Smooth muscle cell (in vitro differentiated cells): ENCODE results near the gene EDN1. TPM values are rescaled to one million over a fixed set of nuclear protein-coding genes. Genes with fewer than 3 reads are reported as not detected.

Experiments used
- DNase-seq: peaks from one replicate; lab custom pipeline; 2025; ENCODE audit not compliant: unreplicated experiment; lab: John Stamatoyannopoulos, UW
- H2AFZ ChIP-seq: fragments of 200-600 bp; sonication (generic); 2 replicates; pipeline ENCODE4 v1.6.0; 2016; ENCODE audit warnings: antibody characterized with exemption, low read depth, mild to moderate bottlenecking
- H3F3A ChIP-seq: fragments of 200-600 bp; sonication (generic); 2 replicates; pipeline ENCODE4 v1.6.0; 2017; ENCODE audit warnings: antibody characterized with exemption, low read depth
- H3K27ac ChIP-seq: fragments of 200-600 bp; sonication (generic); 2 replicates; pipeline ENCODE4 v1.5.1; 2016; ENCODE audit warnings: low read depth, mild to moderate bottlenecking
- H3K27me3 ChIP-seq: fragments of 200-600 bp; sonication (generic); 2 replicates; pipeline ENCODE4 v1.6.1; 2016; ENCODE audit warnings: low read depth, mild to moderate bottlenecking
- H3K36me3 ChIP-seq: fragments of 200-600 bp; sonication (generic); 2 replicates; pipeline ENCODE4 v1.5.1; 2016; ENCODE audit warnings: low read depth
- H3K4me1 ChIP-seq: fragments of 200-600 bp; sonication (generic); 2 replicates; pipeline ENCODE4 v1.5.1; 2016; ENCODE audit warnings: low read depth
- H3K4me2 ChIP-seq: fragments of 200-600 bp; sonication (generic); 2 replicates; pipeline ENCODE4 v1.6.0; 2016; ENCODE audit warnings: mild to moderate bottlenecking
- H3K4me3 ChIP-seq: fragments of 200-600 bp; sonication (generic); 2 replicates; pipeline ENCODE4 v1.5.1; 2016; ENCODE audit warnings: mild to moderate bottlenecking
- H3K79me2 ChIP-seq: fragments of 200-600 bp; sonication (generic); 2 replicates; pipeline ENCODE4 v1.6.0; 2016; ENCODE audit warnings: low read depth, mild to moderate bottlenecking
- H3K9ac ChIP-seq: fragments of 200-600 bp; sonication (generic); 2 replicates; pipeline ENCODE4 v1.6.0; 2016; ENCODE audit warnings: low read depth
- H3K9me3 ChIP-seq: fragments of 200-600 bp; sonication (generic); replicated peaks from 2 replicates; pipeline ENCODE4 v1.5.1; 2016; ENCODE audit warnings: low read depth
- H4K20me1 ChIP-seq: fragments of 200-600 bp; sonication (generic); 2 replicates; pipeline ENCODE4 v1.6.0; 2016; ENCODE audit warnings: low read depth
- WGBS: methylation state at CpG from one replicate; pipeline ENCODE4 v1.1.7; 2016; ENCODE audit warnings: low lambda C conversion rate; 5-methylcytosine and 5-hydroxymethylcytosine counted together
- polyA plus RNA-seq: library from polyadenylated mRNA; unstranded; fragments of >200 nt; fragmentation: Nextera tagmentation; extraction: Ambion mirVana; gene quantifications from 2 replicates; pipeline ENCODE4 v1.2.1, GENCODE V29; 2016
- total RNA-seq: library from RNA; depleted of rRNA; stranded (reverse); fragments of >200 nt; gene quantifications from 2 replicates; pipeline ENCODE4 v1.2.3, GENCODE V29; 2014
- TF ChIP-seq, protein P1 (sequence below): fragments of 200-600 bp; sonication (generic); IDR thresholded peaks from 2 replicates; pipeline ENCODE4 v1.5.1; 2017; ENCODE audit warnings: borderline replicate concordance, mild to moderate bottlenecking, antibody characterized with exemption; ENCODE audit not compliant: insufficient read depth, poor library complexity, severe bottlenecking

Gene EDN1
- total and polyA plus RNA-seq, 2 experiments from 2014 or later, result 8.2 to 20.0 TPM

GRCh38 chr6:12327988-12328387, 37.8 kb downstream of the EDN1 start:
- Histone ChIP-seq H3K27ac (peak overlapping the region; percentile 76), H3K27me3 (no peaks in the 10 kb centered on the region), H3K36me3 (no peaks in the 10 kb centered on the region), H3F3A (peaks cover 11% of the 10 kb centered on the region), H4K20me1 (no peaks in the 10 kb centered on the region), H3K4me3 (no peak overlapping the region), H3K4me1 (peaks cover 12% of the 10 kb centered on the region), H2AFZ (no peak overlapping the region), H3K9me3 (no peaks in the 10 kb centered on the region), H3K4me2 (no peak overlapping the region), H3K9ac (no peak overlapping the region), H3K79me2 (no peaks in the 10 kb centered on the region)
- no peak for DNase-seq
- WGBS, result 59% methylated on average over 4 of the region's 4 CpGs
- TF ChIP-seq, protein P1, sequence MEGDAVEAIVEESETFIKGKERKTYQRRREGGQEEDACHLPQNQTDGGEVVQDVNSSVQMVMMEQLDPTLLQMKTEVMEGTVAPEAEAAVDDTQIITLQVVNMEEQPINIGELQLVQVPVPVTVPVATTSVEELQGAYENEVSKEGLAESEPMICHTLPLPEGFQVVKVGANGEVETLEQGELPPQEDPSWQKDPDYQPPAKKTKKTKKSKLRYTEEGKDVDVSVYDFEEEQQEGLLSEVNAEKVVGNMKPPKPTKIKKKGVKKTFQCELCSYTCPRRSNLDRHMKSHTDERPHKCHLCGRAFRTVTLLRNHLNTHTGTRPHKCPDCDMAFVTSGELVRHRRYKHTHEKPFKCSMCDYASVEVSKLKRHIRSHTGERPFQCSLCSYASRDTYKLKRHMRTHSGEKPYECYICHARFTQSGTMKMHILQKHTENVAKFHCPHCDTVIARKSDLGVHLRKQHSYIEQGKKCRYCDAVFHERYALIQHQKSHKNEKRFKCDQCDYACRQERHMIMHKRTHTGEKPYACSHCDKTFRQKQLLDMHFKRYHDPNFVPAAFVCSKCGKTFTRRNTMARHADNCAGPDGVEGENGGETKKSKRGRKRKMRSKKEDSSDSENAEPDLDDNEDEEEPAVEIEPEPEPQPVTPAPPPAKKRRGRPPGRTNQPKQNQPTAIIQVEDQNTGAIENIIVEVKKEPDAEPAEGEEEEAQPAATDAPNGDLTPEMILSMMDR, result no peak

- no peaks in the 10 kb centered on the region for H3K36me3 ChIP-seq
- H3K27ac ChIP-seq, result peak overlapping the region; percentile 76
Observed at GRCh38 chr6:12328701-12329100, 38.5 kb downstream of the EDN1 start.

GRCh38 chr6:12331474-12331873, 41.3 kb downstream of the EDN1 start:
- TF ChIP-seq, protein P1, result no peak
- peaks cover 11% of the 10 kb centered on the region for H3F3A ChIP-seq
- peak overlapping the region; percentile 32 for H3K9ac ChIP-seq
- peaks cover 13% of the 10 kb centered on the region for H3K4me1 ChIP-seq
- no peaks in the 10 kb centered on the region for H3K27me3 ChIP-seq
- H3K4me3 ChIP-seq, result no peak overlapping the region
- DNase-seq, result no peak
- H2AFZ ChIP-seq, result no peak overlapping the region
- H3K79me2 ChIP-seq, result no peaks in the 10 kb centered on the region
- H3K9me3 ChIP-seq, result no peaks in the 10 kb centered on the region
- no peaks in the 10 kb centered on the region for H4K20me1 ChIP-seq
- H3K36me3 ChIP-seq, result no peaks in the 10 kb centered on the region
- H3K27ac ChIP-seq, result peak overlapping the region; percentile 36
- peak overlapping the region; percentile 51 for H3K4me2 ChIP-seq
- 29% methylated on average over 2 of the region's 2 CpGs for WGBS

More at GRCh38 chr6:12328701-12329100, 38.5 kb downstream of the EDN1 start:
- H3K27me3 ChIP-seq, result no peaks in the 10 kb centered on the region
- H3K9me3 ChIP-seq, result no peaks in the 10 kb centered on the region
- no peak overlapping the region for H3K4me3 ChIP-seq
- no peak overlapping the region for H3K9ac ChIP-seq
- no peaks in the 10 kb centered on the region for H4K20me1 ChIP-seq
- no peak overlapping the region for H2AFZ ChIP-seq
- TF ChIP-seq, protein P1, result no peak
- H3K79me2 ChIP-seq, result no peaks in the 10 kb centered on the region
- peaks cover 11% of the 10 kb centered on the region for H3F3A ChIP-seq
- no peak for DNase-seq
- 72% methylated on average over 3 of the region's 3 CpGs for WGBS
- H3K4me2 ChIP-seq, result no peak overlapping the region
- H3K4me1 ChIP-seq, result peaks cover 12% of the 10 kb centered on the region
